HG03139 (cell line): Measurements from ENCODE around the gene CLDN7.

Experiments used
- ATAC-seq: cut with Tn5 transposase; IDR thresholded peaks from one replicate; pipeline ENCODE4 v1.9.1; 2021; ENCODE audit not compliant: unreplicated experiment

Gene CLDN7

GRCh38 chr17:7238420-7239090 is 23.7 kb downstream of the CLDN7 start:
- no peak for ATAC-seq

GRCh38 chr17:7237761-7238419 is 24.4 kb downstream of the CLDN7 start:
- ATAC-seq = no peak

GRCh38 chr17:7237266-7237760 is 25.0 kb downstream of the CLDN7 start:
- ATAC-seq = no peak

DNA sequence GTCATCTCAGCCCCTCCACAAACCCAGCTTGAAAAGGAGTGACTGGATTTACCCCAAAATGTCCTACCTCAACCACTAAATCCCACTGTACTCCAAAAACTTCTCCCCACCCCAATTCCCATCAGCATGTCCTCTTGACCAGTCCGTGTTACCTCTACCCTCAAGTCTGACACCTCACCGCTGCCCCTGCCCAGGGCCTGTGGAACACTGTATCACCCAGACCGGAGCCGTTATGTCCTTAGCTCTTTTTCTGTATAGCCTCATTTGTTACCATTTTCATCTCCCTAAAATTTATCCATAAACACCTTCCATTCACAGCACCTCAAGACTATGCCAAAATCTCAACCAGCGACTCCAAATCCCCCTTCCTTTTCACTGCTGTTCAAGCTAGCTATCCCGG is 25.5 kb downstream of the CLDN7 start:
- no peak for ATAC-seq

- no peak for ATAC-seq
These were observed 26.3 kb downstream of the CLDN7 start for GRCh38 chr17:7235693-7236665.

GRCh38 chr17:7234083-7234951 is 28.0 kb downstream of the CLDN7 start, which contains the start of gene DVL2:
Gene DVL2 (minus strand): TSS chr17:7234517. CDS start chr17:7234262, 255 bp downstream.
- peak; percentile 48 for ATAC-seq

DNA sequence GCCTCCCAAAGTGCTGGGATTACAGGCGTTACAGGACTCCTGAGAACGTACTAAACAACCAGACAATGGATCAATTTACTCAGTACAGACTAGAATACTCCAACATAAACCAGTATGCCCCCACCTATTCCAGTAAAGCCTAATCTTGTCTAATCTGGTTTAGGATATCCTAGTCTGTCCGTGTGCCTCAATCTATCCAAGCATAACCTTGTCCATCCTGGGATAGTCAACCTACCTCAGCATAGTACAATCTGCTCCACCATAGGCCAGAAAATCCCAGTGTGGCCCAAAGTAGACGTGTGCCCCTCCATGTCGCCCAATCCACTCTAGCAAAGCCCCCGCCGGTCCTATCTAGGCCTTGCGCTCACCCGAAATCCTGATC is 28.6 kb downstream of the CLDN7 start:
- ATAC-seq = no peak

DNA sequence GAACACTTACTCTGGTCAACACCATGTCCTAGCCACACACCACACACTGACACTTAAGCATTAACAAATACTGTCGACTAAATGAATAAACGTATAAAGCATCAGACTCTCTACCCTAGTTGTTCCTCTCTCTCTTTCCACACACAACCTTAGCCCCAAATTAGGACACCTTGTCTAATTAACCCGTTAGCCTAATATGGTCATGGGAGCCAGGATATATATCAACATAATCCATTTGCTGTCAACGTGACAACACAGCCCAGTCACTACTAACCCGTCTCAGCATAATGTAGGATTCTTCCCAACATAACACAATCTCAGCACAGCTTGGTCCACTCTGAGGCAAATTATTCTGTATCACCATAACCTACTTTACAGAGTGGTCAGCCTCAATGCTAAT is 30.2 kb downstream of the CLDN7 start:
- ATAC-seq = no peak

DNA sequence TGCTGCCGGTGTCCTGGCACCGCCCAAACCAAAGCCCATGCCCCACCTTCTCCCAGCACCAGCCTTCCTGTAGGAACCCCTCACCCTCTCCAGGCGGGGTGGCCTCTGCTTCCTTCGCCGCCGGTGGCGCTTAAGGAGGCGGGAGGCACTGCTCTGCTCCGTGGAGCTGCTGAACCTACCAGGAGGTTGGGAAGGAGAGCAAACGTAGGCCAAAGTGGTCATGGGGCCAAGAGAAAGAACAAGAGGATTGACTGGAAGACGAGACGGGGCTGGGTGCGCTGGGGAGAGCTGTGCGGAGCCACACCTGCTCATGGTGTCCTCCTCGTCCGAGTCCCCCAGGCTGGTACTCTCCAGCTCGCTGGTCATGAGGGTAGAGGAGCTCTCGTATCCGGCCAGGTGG is 32.8 kb downstream of the CLDN7 start:
- no peak for ATAC-seq

GRCh38 chr17:7228920-7229319 is 33.4 kb downstream of the CLDN7 start:
- no peak for ATAC-seq

DNA sequence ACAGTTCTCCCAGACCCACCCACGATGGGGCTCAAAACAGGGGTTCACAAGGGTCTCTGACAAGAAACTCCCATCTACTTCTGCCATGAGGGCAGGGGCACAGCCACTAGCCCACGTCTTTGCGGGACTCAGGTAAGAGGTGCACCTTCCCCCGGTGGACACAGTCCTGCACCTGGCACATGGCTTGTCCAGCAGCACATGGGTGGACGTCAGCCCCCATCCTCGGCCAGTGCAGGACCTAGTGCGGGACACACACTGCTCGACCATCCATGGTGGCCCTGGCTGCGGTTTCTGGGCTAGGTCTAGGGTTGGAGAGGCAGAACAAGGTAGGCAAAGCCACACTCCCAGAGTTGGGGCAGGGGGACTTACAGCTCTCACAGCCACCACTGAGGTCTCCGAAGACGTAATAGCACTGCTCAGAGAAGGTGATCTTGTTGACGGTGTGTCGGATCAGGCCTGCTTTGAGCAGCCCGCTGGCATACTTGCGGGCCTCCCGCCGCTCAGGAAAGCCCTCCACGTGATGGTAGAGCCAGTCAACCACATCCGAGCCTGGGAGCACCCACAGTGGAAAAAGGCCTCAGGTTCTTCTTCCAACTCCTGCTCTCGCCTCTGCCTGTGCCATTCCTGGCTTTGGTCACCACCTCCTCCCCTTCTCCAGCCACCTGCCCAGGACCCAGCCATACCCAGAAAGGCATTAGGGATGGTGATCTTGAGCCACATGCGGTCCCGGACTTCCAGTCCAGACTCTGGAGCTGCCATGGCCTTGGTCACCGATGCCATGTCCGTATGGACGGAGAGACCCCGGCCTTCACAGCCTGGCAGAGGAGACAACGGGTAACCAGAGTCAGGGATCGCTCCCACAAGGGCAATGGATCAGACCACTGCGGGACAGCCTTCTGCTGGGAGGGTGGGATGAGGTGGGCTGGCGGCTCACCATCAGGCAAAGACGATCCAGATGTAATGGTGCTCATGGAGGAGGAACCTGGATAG is 35.3 kb downstream of the CLDN7 start:
- ATAC-seq = no peak

GRCh38 chr17:7225711-7226331 is 36.5 kb downstream of the CLDN7 start:
- no peak for ATAC-seq

DNA sequence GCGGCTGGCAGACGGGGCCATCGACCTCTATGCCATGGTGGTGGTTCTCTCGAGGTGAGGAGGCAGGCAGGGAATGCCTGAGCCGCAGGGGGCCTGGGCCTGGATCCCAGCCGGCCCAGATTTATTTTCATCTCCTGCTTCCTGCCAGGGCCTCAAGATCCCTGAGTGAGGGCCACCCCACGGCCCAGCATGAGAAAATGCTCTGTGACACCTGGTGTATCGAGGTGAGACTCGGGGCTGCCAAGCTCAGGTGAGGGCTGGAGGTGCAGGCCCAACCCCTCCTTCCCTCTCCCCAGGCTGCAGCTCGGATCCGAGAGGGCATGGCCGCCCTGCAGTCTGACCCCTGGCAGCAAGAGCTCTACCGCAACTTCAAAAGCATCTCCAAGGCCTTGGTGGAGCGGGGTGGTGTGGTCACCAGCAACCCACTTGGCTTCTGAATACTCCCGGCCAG is 37.6 kb downstream of the CLDN7 start:
- ATAC-seq = no peak

DNA sequence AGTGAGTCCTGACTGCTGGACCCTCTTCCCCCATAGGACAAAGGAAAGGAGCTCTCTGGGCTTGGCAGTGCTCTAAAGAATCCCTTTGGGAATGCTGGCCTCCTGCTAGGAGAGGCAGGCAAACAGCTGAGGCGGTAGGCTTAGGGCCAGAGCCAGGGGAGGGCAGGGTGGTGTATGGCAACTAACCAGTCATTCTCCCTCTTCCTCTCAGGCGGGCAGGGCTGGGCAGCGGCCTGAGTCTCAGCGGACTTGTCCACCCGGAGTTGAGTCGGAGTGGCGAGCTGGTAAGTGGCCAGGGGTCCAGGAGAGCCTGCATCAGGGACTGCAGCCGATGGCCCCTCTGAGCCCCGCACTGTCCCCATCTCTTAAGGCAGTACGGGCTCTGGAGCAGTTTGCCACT is 38.2 kb downstream of the CLDN7 start:
- no peak for ATAC-seq

GRCh38 chr17:7223375-7223774 is 38.9 kb downstream of the CLDN7 start:
- ATAC-seq = no peak

DNA sequence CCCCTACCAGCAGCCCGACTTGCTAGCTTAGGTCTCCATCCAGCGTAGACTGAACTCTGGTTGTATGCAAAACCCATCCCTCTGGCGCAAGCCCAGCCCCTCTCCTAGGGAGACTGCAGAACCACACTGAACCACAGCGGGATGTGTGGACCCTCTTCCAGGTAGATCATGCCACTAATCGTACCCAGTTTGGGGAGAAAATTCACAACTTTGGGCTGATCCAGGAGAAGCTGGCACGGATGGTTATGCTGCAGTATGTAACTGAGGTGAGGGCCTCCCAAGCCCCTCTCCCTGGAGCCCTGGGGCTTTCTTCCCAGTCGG is 39.3 kb downstream of the CLDN7 start:
- ATAC-seq = no peak

DNA sequence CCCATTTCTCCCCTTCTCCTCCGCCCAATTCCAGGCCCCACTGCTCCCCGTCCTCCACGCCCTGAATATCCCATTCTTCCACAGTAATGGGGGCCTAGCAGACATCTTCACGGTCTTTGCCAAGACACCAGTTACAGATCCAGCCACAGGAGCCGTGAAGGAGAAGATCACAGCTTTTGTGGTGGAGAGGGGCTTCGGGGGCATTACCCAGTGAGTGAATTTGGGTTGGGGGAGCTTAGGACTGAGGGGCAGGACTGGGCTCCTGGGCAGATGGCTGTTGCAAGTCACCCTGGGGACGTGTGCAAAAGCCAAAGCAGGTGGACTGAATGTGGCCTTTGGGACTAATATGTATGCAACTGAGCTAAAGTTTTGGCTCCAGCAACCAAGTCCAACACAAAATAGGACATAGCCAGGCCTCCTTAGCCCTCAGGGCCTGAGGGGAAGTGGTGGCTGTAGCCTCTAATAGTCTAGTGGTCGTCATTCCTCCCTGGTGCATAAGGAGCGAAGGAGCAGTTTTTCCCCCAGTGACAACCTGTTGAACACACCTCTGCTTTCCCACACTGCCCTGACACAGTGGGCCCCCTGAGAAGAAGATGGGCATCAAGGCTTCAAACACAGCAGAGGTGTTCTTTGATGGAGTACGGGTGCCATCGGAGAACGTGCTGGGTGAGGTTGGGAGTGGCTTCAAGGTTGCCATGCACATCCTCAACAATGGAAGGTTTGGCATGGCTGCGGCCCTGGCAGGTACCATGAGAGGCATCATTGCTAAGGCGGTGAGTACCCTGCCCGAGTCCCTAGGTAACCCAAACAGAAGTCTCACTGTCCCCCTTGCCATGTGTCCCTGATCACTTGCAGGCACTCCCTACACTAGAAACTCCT is 39.9 kb downstream of the CLDN7 start:
- ATAC-seq = no peak
